HCT116 (cell line): ENCODE results near the gene LAMB2.

Experiments
- POLR2A ChIP-seq: IDR thresholded peaks from 2 replicates; pipeline ENCODE4 v1.7.0; 2011; ENCODE audit warnings: borderline replicate concordance; ENCODE audit not compliant: insufficient read depth, insufficient read length; ENCODE audit errors: extremely low read depth
- SIN3A ChIP-seq: IDR thresholded peaks from 2 replicates; pipeline ENCODE4 v1.6.1; 2012; ENCODE audit warnings: low read depth
- TCF7L2 ChIP-seq: IDR thresholded peaks from 2 replicates; pipeline ENCODE4 v1.7.0; 2011; ENCODE audit warnings: borderline replicate concordance, inconsistent platforms; ENCODE audit not compliant: insufficient read depth, insufficient read length; ENCODE audit errors: extremely low read depth

- no peak for TF ChIP-seq SIN3A
- TF ChIP-seq POLR2A = no peak
- no peak for TF ChIP-seq TCF7L2
Measured at GRCh38 chr3:49104052-49104426, 28.8 kb downstream of the LAMB2 start.
